Sigmoid colon (tissue), 4 donors: Measurements from ENCODE around the gene IPO11.

Source experiments
- EP300 ChIP-seq, 4 donors: sonication (generic); formaldehyde crosslinking; IDR thresholded peaks; one replicate each; pipeline ENCODE4 v1.6.1; 2017; ENCODE audit warnings: antibody characterized with exemption in 4 of 4
- POLR2A ChIP-seq, 2 donors: fragments of 450-650 bp; IDR thresholded peaks; one replicate each; pipeline ENCODE4 v1.6.1; 2016; ENCODE audit warnings: antibody characterized with exemption in 2 of 2, mild to moderate bottlenecking in 2 of 2, moderate library complexity in 2 of 2
- POLR2AphosphoS5 ChIP-seq, 4 donors: sonication (generic); formaldehyde crosslinking; IDR thresholded peaks; one replicate each; pipeline ENCODE4 v1.6.1; 2017; ENCODE audit warnings: antibody characterized with exemption in 4 of 4
- TF ChIP-seq, protein P1 (sequence below), 4 experiments: fragments of 450-650 bp in 3 of 4; fragments of 200-600 bp in 1 of 4; IDR thresholded peaks; one replicate each; pipeline ENCODE4 v1.5.1; 2016 to 2019; ENCODE audit warnings: antibody characterized with exemption in 4 of 4, mild to moderate bottlenecking in 3 of 4, moderate library complexity in 2 of 4

DNA sequence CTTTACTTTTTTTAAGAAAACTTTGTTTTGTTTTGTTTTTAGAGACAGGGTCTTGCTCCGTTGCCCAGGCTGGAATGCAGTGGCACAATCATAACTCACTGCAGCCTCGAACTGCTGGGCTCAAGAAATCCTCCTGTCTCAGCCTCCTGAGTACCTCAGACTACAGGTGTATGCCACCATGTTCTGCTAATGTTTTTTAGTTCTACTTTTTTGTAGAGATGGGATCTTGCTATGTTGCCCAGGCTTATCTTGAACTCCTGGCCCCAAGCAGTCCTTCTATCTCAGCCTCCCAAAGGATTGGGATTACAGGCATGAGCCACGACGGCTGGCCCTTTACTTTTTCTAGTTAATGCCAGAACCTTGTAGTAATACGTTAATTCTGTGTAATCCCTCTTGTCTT lies 36.0 kb downstream of the IPO11 start:
- TF ChIP-seq, protein P1, sequence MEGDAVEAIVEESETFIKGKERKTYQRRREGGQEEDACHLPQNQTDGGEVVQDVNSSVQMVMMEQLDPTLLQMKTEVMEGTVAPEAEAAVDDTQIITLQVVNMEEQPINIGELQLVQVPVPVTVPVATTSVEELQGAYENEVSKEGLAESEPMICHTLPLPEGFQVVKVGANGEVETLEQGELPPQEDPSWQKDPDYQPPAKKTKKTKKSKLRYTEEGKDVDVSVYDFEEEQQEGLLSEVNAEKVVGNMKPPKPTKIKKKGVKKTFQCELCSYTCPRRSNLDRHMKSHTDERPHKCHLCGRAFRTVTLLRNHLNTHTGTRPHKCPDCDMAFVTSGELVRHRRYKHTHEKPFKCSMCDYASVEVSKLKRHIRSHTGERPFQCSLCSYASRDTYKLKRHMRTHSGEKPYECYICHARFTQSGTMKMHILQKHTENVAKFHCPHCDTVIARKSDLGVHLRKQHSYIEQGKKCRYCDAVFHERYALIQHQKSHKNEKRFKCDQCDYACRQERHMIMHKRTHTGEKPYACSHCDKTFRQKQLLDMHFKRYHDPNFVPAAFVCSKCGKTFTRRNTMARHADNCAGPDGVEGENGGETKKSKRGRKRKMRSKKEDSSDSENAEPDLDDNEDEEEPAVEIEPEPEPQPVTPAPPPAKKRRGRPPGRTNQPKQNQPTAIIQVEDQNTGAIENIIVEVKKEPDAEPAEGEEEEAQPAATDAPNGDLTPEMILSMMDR (IDR thresholded peaks at IDR 0.05) = no peak
- TF ChIP-seq POLR2A (IDR thresholded peaks at IDR 0.05) (no peak), POLR2AphosphoS5 (IDR thresholded peaks at IDR 0.05) (no peak), EP300 (IDR thresholded peaks at IDR 0.05) (no peak)
